A673 (cell line): Measurements from ENCODE around the gene TMEM126B. TPM values are rescaled to one million over a fixed set of nuclear protein-coding genes. Genes with fewer than 3 reads are reported as not detected.

Source experiments
- BruUV-seq: library from RNA; stranded (reverse); fragments of 400-500 nt; replicated peaks from 2 replicates; lab custom pipeline; 2021; lab: Mats Ljungman, UMichigan
- CTCF ChIA-PET: fragments of 300-600 bp; sonication (Branson Sonifier 250); formaldehyde crosslinking; loops from one replicate; lab custom pipeline; 2022; ENCODE audit warnings: antibody characterized with exemption; lab: Charles Lee
- POLR2A ChIA-PET: fragments of 300-600 bp; sonication (Branson Sonifier 250); formaldehyde crosslinking; loops from one replicate; lab custom pipeline; 2022; ENCODE audit warnings: antibody characterized with exemption; ENCODE audit not compliant: low non-redundant PET; lab: Charles Lee
- DNase-seq: peaks from one replicate; pipeline ENCODE4 v3.0.0-alpha.2; 2015; ENCODE audit warnings: low spot score
- H3K27ac ChIP-seq: fragments of 200-600 bp; sonication (generic); 2 replicates; pipeline ENCODE4 v1.5.1; 2016; ENCODE audit warnings: mixed run types, low read depth, mild to moderate bottlenecking, mixed read lengths, antibody characterized with exemption, low read length; ENCODE audit not compliant: poor library complexity, severe bottlenecking
- H3K27me3 ChIP-seq: fragments of 200-600 bp; sonication (generic); replicated peaks from 2 replicates; pipeline ENCODE4 v1.6.1; 2017; ENCODE audit warnings: mixed run types, low read depth, mild to moderate bottlenecking, mixed read lengths, antibody characterized with exemption, low read length; ENCODE audit not compliant: insufficient read depth, poor library complexity
- H3K36me3 ChIP-seq: fragments of 200-600 bp; sonication (generic); 2 replicates; pipeline ENCODE4 v1.6.1; 2016; ENCODE audit warnings: mixed run types, mild to moderate bottlenecking, mixed read lengths, antibody characterized with exemption, low read length; ENCODE audit not compliant: insufficient read depth, poor library complexity, severe bottlenecking
- H3K4me1 ChIP-seq: fragments of 200-600 bp; sonication (generic); 2 replicates; pipeline ENCODE4 v1.6.1; 2017; ENCODE audit warnings: mixed run types, mild to moderate bottlenecking, mixed read lengths, antibody characterized with exemption, low read length; ENCODE audit not compliant: insufficient read depth, poor library complexity, severe bottlenecking
- H3K4me3 ChIP-seq: fragments of 200-600 bp; sonication (generic); 2 replicates; pipeline ENCODE4 v1.5.1; 2016; ENCODE audit warnings: low read depth, mixed run types, mild to moderate bottlenecking, mixed read lengths, low read length; ENCODE audit not compliant: poor library complexity, severe bottlenecking
- H3K9me3 ChIP-seq: fragments of 200-600 bp; sonication (generic); 2 replicates; pipeline ENCODE4 v1.6.1; 2016; ENCODE audit warnings: mixed run types, low read depth, mild to moderate bottlenecking, mixed read lengths, antibody characterized with exemption, low read length; ENCODE audit not compliant: poor library complexity, severe bottlenecking
- CTCF ChIP-seq: fragments of 300-800, 200-600 bp; sonication (generic); conservative IDR thresholded peaks from 2 replicates; pipeline ENCODE4 v1.5.1; 2017; ENCODE audit warnings: low read depth, mild to moderate bottlenecking, antibody characterized with exemption, low read length, moderate library complexity, mixed read lengths
- EZH2 ChIP-seq: fragments of 200-600 bp; sonication (generic); IDR thresholded peaks from 2 replicates; pipeline ENCODE4 v1.6.1; 2017; ENCODE audit warnings: borderline replicate concordance, low read depth, mild to moderate bottlenecking, mixed read lengths, antibody characterized with exemption, low read length; ENCODE audit not compliant: poor library complexity, severe bottlenecking
- intact Hi-C: fragments of 100-400 bp; cut with micrococcal nuclease; formaldehyde crosslinking; loops from one replicate; pipeline ENCODE4 v1.10.0; 2022; ENCODE audit not compliant: unreplicated experiment
- total RNA-seq: library from RNA; stranded (reverse); gene quantifications from 2 replicates; pipeline ENCODE4 v1.2.3, GENCODE V29; 2021

Gene TMEM126B
- total RNA-seq, 1 experiment from 2014 or later = 80.5 TPM

GRCh38 chr11:85685820-85686459, 57.5 kb downstream of the TMEM126B start, which contains the start of gene CCDC89:
TSS of gene CCDC89 (minus strand) at chr11:85686195. CDS start at chr11:85686130, 65 bp downstream.
- no peak within 1 kb of the TSS for H3K27ac ChIP-seq
- DNase-seq = peak; percentile 79
- BruUV-seq = no TSS peak
- H3K9me3 ChIP-seq = no peaks in the 10 kb centered on the region
- H3K36me3 ChIP-seq = no peaks in the 10 kb centered on the region
- TF ChIP-seq CTCF (no peak), EZH2 (no peak)
- no peaks in the 10 kb centered on the region for H3K4me1 ChIP-seq
- H3K27me3 ChIP-seq = peaks cover 11% of the 10 kb centered on the region
- ChIA-PET CTCF (no interaction called here), POLR2A (interaction anchor here (0.6 kb wide), 1 partner anchor 591 kb away, joined by 3 read pairs; no protein-coding TSS in a partner anchor)
- peak within 1 kb of the TSS; percentile 36 for H3K4me3 ChIP-seq
- intact Hi-C loops = no loop called here

Other genes with a start within 250 kb of the TMEM126B start
- gene DLG2, start 1.2 kb upstream of the TMEM126B start, total RNA-seq = 276 and 277 TPM in 2 replicates
- gene TMEM126A, start 19.4 kb downstream of the TMEM126B start, total RNA-seq = 53.8 and 66.0 TPM in 2 replicates
- gene CREBZF, start 36.5 kb downstream of the TMEM126B start, total RNA-seq = 74.1 and 76.6 TPM in 2 replicates
- gene CCDC89, start 57.6 kb downstream of the TMEM126B start, total RNA-seq = 0.41 and 0.66 TPM in 2 replicates
- 0.59 and 0.77 TPM in 2 replicates for gene SYTL2, start 182.5 kb downstream of the TMEM126B start, total RNA-seq
- gene CCDC83, start 226.8 kb downstream of the TMEM126B start, total RNA-seq = not detected in 2 replicates